Measurements from ENCODE around the gene CNTNAP5. TPM values are rescaled to one million over a fixed set of nuclear protein-coding genes. Genes with fewer than 3 reads are reported as not detected.

Gene CNTNAP5
- total RNA-seq, 4 donors from 2014 or later = 0.20 to 1.4 (median 0.68) TPM; not detected in 1

DNA sequence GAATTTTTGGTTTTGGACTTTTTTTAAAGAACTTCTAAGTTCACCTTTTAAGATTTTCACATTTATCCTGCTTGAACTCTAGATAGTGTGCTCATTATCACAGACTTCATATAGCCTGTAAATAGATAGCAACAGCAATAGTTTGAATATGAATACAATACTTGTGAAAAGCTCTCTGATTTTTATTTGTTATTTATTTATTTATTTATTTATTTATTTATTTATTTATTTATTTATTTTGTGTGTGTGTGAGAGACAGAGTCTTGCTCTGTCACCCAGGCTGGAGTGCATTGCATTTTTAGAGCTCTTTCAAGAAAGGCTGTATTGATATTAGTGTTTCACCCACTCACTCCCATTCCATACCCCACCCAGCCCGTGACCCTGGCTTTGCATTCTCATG, 153.6 kb downstream of the CNTNAP5 start:
- intact Hi-C loops (cut with DNase I; ENCODE audit: low total_unique reads) = no loop called here

DNA sequence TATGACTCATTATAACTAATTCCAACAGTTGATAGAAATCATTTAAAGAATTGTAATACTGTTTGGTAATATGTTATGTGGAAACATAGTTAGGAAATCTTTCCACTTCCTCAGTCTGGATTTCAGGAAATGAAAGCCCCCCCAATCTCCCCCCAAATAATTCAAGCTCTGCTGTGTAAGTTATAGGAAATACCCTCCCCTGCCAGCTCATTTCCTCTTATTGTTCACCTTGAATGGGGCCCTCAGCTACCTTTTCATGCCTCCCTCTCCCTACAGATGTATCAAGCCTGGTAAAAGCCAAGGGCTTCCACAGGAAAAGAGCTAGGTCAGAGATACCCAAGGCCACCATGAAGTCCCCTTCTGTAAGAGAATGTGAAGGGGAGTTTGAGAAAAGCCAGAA, 155.5 kb downstream of the CNTNAP5 start:
- no peaks in the 10 kb centered on the region for H3K9me3 ChIP-seq
- H3K27me3 ChIP-seq = no peaks in the 10 kb centered on the region
- H3K36me3 ChIP-seq = no peaks in the 10 kb centered on the region
- no peak for DNase-seq
- no peak overlapping the region for H3K4me3 ChIP-seq
- intact Hi-C loops (cut with DNase I; ENCODE audit: low total_unique reads) = no loop called here
- TF ChIP-seq POLR2AphosphoS5 (IDR thresholded peaks at IDR 0.05) = no peak
- no peak for TF ChIP-seq POLR2A (IDR thresholded peaks at IDR 0.05)
- TF ChIP-seq EP300 (IDR thresholded peaks at IDR 0.05; ENCODE audit: low read depth) = no peak
- TF ChIP-seq CTCF (IDR thresholded peaks at IDR 0.05) = no peak
- H3K4me1 ChIP-seq = no peaks in the 10 kb centered on the region
- no peak overlapping the region for H3K27ac ChIP-seq
- in situ Hi-C loops (cut with MboI; ENCODE audit: low pct_ligation_motif_present in 1 of 4, low pct_unique_long_range_greater_than_20kb in 1 of 4, low sequenced_read_pairs in 3 of 4) = no loop called here

More for the DNA sequence above, 153.6 kb downstream of the CNTNAP5 start:
- TF ChIP-seq POLR2A (IDR thresholded peaks at IDR 0.05) (no peak), CTCF (IDR thresholded peaks at IDR 0.05) (no peak), EP300 (IDR thresholded peaks at IDR 0.05; ENCODE audit: low read depth) (no peak), POLR2AphosphoS5 (IDR thresholded peaks at IDR 0.05) (no peak)
- no peaks in the 10 kb centered on the region for H3K36me3 ChIP-seq
- no peaks in the 10 kb centered on the region for H3K27me3 ChIP-seq
- H3K4me3 ChIP-seq = no peak overlapping the region
- no peak overlapping the region for H3K27ac ChIP-seq
- 77 to 88% methylated on average over 1 of the region's 1 CpG for WGBS, 2 donors (ENCODE audit: low coverage in 1 of 2)
- in situ Hi-C loops (cut with MboI; ENCODE audit: low pct_ligation_motif_present in 1 of 4, low pct_unique_long_range_greater_than_20kb in 1 of 4, low sequenced_read_pairs in 3 of 4) = no loop called here
- H3K4me1 ChIP-seq = no peaks in the 10 kb centered on the region
- DNase-seq = no peak
- H3K9me3 ChIP-seq = no peaks in the 10 kb centered on the region

DNA sequence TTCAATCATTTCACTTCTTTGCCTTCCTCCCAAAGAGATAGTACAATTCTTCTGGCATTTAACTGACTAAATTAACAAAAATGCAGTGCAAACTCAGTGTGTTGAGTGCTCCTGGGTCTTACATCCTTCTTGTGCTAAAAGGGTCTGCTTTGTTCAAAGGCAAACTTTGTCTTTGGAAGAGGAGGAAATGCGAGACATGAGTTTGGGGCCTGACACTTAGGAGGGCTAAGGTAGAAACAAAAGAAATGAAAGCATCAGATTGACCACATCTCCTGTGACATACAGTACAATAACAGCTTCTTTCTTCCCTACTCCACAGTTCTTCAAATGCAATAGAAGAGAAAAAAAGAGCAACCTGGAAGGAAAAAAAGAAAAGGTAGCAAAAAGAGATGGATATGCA, 161.7 kb downstream of the CNTNAP5 start:
- TF ChIP-seq POLR2AphosphoS5 (IDR thresholded peaks at IDR 0.05) = no peak
- no peak for TF ChIP-seq EP300 (IDR thresholded peaks at IDR 0.05; ENCODE audit: low read depth)
- TF ChIP-seq CTCF (IDR thresholded peaks at IDR 0.05) = no peak
- TF ChIP-seq POLR2A (IDR thresholded peaks at IDR 0.05) = no peak
- in situ Hi-C loops (cut with MboI; ENCODE audit: low pct_ligation_motif_present in 1 of 4, low pct_unique_long_range_greater_than_20kb in 1 of 4, low sequenced_read_pairs in 3 of 4) = no loop called here
- 92 to 100% methylated on average over 1 of the region's 1 CpG for WGBS, 2 donors (ENCODE audit: low coverage in 1 of 2)
- Histone ChIP-seq H3K27ac (no peak overlapping the region), H3K9me3 (no peaks in the 10 kb centered on the region), H3K36me3 (no peaks in the 10 kb centered on the region), H3K27me3 (no peaks in the 10 kb centered on the region), H3K4me1 (no peaks in the 10 kb centered on the region), H3K4me3 (no peak overlapping the region)
- DNase-seq = no peak
- intact Hi-C loops (cut with DNase I; ENCODE audit: low total_unique reads) = no loop called here

- in situ Hi-C loops (cut with MboI; ENCODE audit: low pct_ligation_motif_present in 1 of 4, low pct_unique_long_range_greater_than_20kb in 1 of 4, low sequenced_read_pairs in 3 of 4) (no loop called here), intact Hi-C loops (cut with DNase I; ENCODE audit: low total_unique reads) (no loop called here)
- H3K27ac ChIP-seq = no peak overlapping the region
- no peaks in the 10 kb centered on the region for H3K9me3 ChIP-seq
- H3K36me3 ChIP-seq = no peaks in the 10 kb centered on the region
- no peak overlapping the region for H3K4me3 ChIP-seq
- H3K27me3 ChIP-seq = no peaks in the 10 kb centered on the region
- no peak for TF ChIP-seq EP300 (IDR thresholded peaks at IDR 0.05; ENCODE audit: low read depth)
- TF ChIP-seq CTCF (IDR thresholded peaks at IDR 0.05) = no peak
- TF ChIP-seq POLR2A (IDR thresholded peaks at IDR 0.05) = no peak
- TF ChIP-seq POLR2AphosphoS5 (IDR thresholded peaks at IDR 0.05) = no peak
- WGBS, 2 donors (ENCODE audit: low coverage in 1 of 2) = 72 to 75% methylated on average over 2 of the region's 2 CpGs
- no peaks in the 10 kb centered on the region for H3K4me1 ChIP-seq
- no peak for DNase-seq
These were observed 162.9 kb downstream of the CNTNAP5 start for GRCh38 chr2:124187948-124188347.
